ENCODE data around the gene RIBC2. TPM values are rescaled to one million over a fixed set of nuclear protein-coding genes. Genes with fewer than 3 reads are reported as not detected.
A peak's percentile ranks its signal among the peaks of the same experiment; 100 is the strongest.

RIBC2 gene
- total and polyA plus RNA-seq, 2 of the 13 experiments (the other 11 are each of a cell fraction or from before 2014, with no cell fraction given): 0.55 TPM; not detected in 1

DNA sequence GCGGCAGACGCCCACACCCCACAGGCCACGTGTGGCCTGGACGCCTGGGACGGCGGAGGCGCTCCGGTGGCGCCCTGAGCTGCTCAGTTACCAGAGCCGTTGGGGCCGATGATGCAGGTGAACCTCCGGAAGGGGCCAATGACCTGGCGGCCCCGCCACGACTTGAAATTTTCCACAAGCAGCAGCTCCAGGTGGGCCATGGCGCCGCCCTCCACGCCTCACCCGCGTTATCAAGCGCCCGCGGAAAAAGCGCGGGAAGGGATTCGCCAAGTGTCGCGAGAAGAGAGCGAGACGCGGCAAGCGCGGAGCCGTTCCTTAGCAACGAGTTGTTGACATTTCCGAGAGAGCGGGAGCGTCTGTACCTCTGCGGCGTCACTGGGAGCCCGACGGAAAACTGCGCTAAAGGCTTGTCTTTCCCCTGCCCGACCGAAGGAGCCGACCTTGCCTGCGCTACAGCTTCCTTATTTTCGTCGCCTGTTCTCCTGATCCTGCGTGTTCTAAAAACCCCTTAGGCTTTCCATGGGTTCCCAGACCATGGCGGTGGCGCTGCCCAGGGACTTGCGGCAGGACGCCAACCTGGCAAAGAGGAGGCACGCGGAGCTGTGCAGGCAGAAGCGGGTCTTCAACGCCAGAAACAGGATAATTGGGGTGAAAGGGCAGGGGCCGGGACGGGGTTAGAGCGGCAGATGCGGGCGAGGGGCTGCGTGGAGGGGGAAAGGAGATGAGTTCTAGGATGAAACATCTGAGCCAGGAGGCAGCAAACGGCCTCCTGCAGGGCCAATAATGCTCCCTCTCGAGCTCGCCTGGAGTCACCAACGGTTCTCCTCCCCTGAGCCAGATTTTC, at the start of gene RIBC2, which contains the start of gene SMC1B (continued):
- TF ChIP-seq TOPORS (CRISPR knock-in tag; IDR thresholded peaks at IDR 0.05) (no peak), ZNF644 (CRISPR knock-in tag; IDR thresholded peaks at IDR 0.05; ENCODE audit: low read depth) (no peak), ISX (CRISPR knock-in tag; conservative IDR thresholded peaks at IDR 0.05) (no peak), MXI1 (IDR thresholded peaks at IDR 0.05; ENCODE audit: borderline replicate concordance, low read depth, low read length) (no peak), MED8 (CRISPR knock-in tag; IDR thresholded peaks at IDR 0.05; ENCODE audit: insufficient replicate concordance) (no peak), JUND (CRISPR knock-in tag; IDR thresholded peaks at IDR 0.05) (no peak), SOX13 (IDR thresholded peaks at IDR 0.05) (no peak), SOX13 (CRISPR knock-in tag; conservative IDR thresholded peaks at IDR 0.05 in 1 of 2, IDR thresholded peaks at IDR 0.05 in 1 of 2) (no peak), CAMTA2 (CRISPR knock-in tag; IDR thresholded peaks at IDR 0.05; ENCODE audit: borderline replicate concordance) (0 out of 2 replicates have a peak, but pooled peaks have one; percentile 59), ZSCAN22 (CRISPR knock-in tag; IDR thresholded peaks at IDR 0.05) (no peak)
- TF ChIP-seq, protein P1, sequence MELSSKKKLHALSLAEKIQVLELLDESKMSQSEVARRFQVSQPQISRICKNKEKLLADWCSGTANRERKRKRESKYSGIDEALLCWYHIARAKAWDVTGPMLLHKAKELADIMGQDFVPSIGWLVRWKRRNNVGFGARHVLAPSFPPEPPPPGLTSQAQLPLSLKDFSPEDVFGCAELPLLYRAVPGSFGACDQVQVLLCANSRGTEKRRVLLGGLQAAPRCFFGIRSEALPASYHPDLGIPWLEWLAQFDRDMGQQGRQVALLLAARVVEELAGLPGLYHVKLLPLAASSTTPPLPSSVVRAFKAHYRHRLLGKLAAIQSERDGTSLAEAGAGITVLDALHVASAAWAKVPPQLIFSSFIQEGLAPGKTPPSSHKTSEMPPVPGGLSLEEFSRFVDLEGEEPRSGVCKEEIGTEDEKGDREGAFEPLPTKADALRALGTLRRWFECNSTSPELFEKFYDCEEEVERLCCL (CRISPR knock-in tag; IDR thresholded peaks at IDR 0.05; ENCODE audit: borderline replicate concordance): no peak

DNA sequence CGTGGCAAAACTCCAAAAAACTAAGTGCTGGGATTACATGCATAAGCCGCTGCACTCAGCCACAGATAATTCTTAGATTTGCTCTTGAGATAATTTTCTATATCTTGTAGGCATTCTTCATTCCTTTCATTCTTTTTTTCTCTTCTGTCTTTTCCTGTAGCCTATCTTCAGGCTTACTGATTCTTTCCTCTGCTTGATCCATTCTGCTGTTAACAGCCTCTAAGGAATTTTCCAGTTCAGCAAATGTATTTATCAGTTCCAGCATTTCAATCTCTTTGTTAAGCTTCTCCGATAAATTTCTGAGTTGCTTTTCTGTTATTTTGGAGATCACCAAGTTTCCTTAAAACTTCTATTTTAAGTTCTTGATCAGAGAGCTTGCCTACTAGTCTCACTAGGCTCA, 46.8 kb upstream of the RIBC2 start:
- 76% methylated on average over 3 of the region's 3 CpGs for WGBS (ENCODE audit: low lambda C conversion rate)
- Histone ChIP-seq H3K9me3 (ENCODE audit: low read length) (peaks cover 9% of the 10 kb centered on the region; the same call in 1 of the 2 replicates), H3K27ac (ENCODE audit: extremely low read length, insufficient read depth, low read length) (no peak overlapping the region), H4K20me1 (ENCODE audit: insufficient read depth, low read length) (no peaks in the 10 kb centered on the region), H3K36me3 (replicated peaks in 1 of 2; ENCODE audit: control insufficient read depth in 1 of 2, insufficient read depth in 2 of 2, low read length in 2 of 2) (no peaks in the 10 kb centered on the region), H3K27me3 (ENCODE audit: control insufficient read depth in 1 of 2, insufficient read depth in 2 of 2, low read length in 2 of 2) (no peaks in the 10 kb centered on the region; a peak in 1 of 5 replicates), H3K9ac (ENCODE audit: insufficient read depth, low read depth, low read length) (no peak overlapping the region), H3K4me3 (replicated peaks in 1 of 3; ENCODE audit: insufficient read depth in 1 of 3, low read depth in 2 of 3, low read length in 3 of 3) (no peak overlapping the region), H3K79me2 (ENCODE audit: insufficient read depth, low read length) (no peaks in the 10 kb centered on the region), H3K4me2 (ENCODE audit: low read depth, low read length) (no peak overlapping the region), H3K4me1 (ENCODE audit: insufficient read depth, low read length) (no peaks in the 10 kb centered on the region), H2AFZ (ENCODE audit: low read length) (no peak overlapping the region)
- BruUV-seq (replicated peaks): no TSS peak
- no peak for DNase-seq (ENCODE audit: low spot score)
- CTCF ChIA-PET (ENCODE audit: low intra/inter-chr PET ratio, low total read pairs): no interaction called here
- in situ Hi-C loops (cut with HindIII; ENCODE audit: extremely low pct_ligation_motif_present, low pct_unique_long_range_greater_than_20kb): no loop called here
- POLR2A ChIA-PET: no interaction called here
- no peak for ATAC-seq
- peak; percentile 98 for TF ChIP-seq ZNF160 (CRISPR knock-in tag; IDR thresholded peaks at IDR 0.05)
- TF ChIP-seq NAIF1 (CRISPR knock-in tag; IDR thresholded peaks at IDR 0.05; ENCODE audit: borderline replicate concordance): no peak
- no peak for FAIRE-seq
- intact Hi-C loops (cut with micrococcal nuclease; ENCODE audit: unreplicated experiment): no loop called here

Measured in HepG2 (cell line).